ENCODE results near the gene UGT1A8.
"Not testable (repeated sequence)": the region's sequence is repeated elsewhere in the genome, so short reads cannot be mapped to it uniquely, and the experiment has no call there.

The UGT1A8 gene

DNA sequence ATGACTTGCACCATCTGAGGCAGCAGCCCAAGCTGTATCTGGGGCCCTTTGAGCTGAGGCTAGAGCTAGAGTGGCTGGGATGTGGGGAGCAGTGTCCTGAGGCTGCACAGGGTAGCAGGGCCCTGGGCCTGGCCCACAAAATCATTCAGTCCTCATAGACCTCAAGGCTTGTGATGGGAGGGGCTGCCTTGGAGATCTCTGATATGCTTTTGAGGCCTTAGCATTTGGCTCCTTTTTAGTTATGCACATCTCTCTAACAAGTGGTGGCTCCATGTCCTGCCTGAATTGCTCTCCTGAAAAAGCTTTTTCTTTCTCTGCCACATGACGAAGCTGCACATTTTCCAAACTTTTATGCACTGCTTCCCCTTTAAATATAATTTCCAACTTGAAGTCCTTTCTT, 11.8 kb upstream of the UGT1A8 start:
- no peak overlapping the region for H3K4me3 ChIP-seq (replicated peaks in 1 of 2; ENCODE audit: low read depth in 2 of 2, low read length in 2 of 2)
- TF ChIP-seq, protein P1, sequence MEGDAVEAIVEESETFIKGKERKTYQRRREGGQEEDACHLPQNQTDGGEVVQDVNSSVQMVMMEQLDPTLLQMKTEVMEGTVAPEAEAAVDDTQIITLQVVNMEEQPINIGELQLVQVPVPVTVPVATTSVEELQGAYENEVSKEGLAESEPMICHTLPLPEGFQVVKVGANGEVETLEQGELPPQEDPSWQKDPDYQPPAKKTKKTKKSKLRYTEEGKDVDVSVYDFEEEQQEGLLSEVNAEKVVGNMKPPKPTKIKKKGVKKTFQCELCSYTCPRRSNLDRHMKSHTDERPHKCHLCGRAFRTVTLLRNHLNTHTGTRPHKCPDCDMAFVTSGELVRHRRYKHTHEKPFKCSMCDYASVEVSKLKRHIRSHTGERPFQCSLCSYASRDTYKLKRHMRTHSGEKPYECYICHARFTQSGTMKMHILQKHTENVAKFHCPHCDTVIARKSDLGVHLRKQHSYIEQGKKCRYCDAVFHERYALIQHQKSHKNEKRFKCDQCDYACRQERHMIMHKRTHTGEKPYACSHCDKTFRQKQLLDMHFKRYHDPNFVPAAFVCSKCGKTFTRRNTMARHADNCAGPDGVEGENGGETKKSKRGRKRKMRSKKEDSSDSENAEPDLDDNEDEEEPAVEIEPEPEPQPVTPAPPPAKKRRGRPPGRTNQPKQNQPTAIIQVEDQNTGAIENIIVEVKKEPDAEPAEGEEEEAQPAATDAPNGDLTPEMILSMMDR (IDR thresholded peaks at IDR 0.05; ENCODE audit: low read depth, low read length) = no peak
- DNase-seq (ENCODE audit: low read depth in 2 of 2) = no peak

DNA sequence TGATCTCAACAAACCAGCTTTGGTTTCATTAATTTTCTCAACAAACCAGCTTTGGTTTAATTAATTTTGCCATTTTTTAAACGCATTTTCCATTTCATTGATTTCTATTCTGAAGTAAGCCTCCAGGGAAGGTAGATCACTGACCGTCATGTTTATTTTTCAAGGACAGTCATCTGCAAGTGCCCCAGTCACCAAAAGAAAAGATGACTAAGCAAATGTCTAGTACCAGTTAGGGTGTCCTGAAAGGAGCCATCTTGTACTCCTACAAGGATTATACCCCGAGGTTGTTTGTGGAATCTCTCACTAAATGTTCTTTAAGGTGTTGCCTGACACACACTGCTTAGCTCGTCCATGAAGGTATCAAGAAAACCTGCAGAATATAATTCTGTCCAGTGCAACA, 6.1 kb upstream of the UGT1A8 start:
- no peak overlapping the region for H3K4me3 ChIP-seq (replicated peaks in 1 of 2; ENCODE audit: low read depth in 2 of 2, low read length in 2 of 2)
- TF ChIP-seq, protein P1 (IDR thresholded peaks at IDR 0.05; ENCODE audit: low read depth, low read length) = no peak
- no peak for DNase-seq (ENCODE audit: low read depth in 2 of 2)

DNA sequence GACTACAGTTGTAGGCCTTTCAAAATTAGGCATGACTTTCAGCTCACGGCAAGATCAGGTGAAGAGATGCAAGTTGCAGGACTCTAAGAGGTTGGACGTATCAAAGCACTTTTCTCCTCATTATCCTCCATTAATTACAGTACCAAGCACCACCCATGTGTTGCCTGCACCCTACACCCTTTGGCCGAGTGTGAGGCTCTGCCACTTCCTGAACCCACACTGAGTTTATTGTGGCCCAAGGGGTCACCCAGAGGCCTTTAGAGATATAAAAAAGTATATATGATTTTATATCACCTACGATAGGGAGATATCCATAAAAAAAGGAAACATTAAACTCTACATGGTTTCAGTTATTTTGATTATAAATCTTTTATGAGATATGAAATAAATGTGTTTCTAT, 2.8 kb downstream of the UGT1A8 start:
- no peak for DNase-seq (ENCODE audit: low read depth in 2 of 2)
- TF ChIP-seq, protein P1 (IDR thresholded peaks at IDR 0.05; ENCODE audit: low read depth, low read length) = no peak
- H3K4me3 ChIP-seq (replicated peaks in 1 of 2; ENCODE audit: low read depth in 2 of 2, low read length in 2 of 2) = no peak overlapping the region

DNA sequence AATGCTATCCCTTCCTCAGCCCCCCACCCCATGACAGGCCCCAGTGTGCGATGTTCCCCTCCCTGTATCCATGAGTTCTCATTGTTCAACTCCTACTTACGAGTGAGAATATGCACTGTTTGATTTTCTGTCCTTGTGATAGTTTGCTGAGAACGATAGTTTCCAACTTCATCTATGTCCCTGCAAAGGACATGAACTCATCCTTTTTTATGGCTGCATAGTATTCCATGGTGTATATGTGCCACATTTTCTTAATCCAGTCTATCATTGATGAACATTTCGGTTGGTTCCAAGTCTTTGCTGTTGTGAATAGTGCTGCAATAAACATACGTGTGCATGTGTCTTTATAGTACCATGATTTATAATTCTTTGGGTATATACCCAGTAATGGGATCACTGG, 4.4 kb downstream of the UGT1A8 start:
- not testable (repeated sequence) for H3K4me3 ChIP-seq (replicated peaks in 1 of 2; ENCODE audit: low read depth in 2 of 2, low read length in 2 of 2); DNase-seq (ENCODE audit: low read depth in 2 of 2)

DNA sequence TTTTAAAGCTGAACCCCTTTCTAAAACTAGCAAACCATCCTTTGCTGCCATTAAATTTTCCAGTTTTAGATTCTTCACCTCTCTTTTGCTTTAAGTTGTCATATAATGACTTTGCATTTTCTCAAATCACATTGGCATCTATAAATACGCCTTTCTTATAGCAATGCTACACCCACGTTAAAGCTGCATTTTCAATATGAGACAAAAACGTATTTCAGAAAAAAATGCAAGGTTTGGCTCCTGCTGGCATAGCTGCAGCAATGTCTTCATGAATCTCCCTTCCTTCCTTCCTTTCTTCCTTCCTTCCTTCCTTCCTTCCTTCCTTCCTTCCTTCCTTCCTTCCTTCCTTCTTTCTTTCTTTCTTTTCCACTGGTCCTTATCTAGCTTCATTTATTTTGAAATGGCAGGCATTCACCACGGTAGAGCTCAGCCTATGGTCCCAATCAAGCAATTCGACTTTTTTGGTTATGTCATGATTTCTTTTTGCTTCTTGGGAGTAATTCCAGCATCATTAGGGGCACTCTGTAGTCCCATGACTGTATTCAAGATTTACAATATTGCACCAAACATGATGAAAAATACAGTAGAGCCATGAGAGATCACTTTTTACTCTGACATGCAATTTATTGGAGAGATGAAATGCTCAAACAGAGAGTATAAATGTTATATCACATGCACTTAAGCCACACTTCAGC, 10.0 kb downstream of the UGT1A8 start:
- TF ChIP-seq, protein P1 (IDR thresholded peaks at IDR 0.05; ENCODE audit: low read depth, low read length) = no peak
- no peak for DNase-seq (ENCODE audit: low read depth in 2 of 2)
- H3K4me3 ChIP-seq (replicated peaks in 1 of 2; ENCODE audit: low read depth in 2 of 2, low read length in 2 of 2) = no peak overlapping the region

DNA sequence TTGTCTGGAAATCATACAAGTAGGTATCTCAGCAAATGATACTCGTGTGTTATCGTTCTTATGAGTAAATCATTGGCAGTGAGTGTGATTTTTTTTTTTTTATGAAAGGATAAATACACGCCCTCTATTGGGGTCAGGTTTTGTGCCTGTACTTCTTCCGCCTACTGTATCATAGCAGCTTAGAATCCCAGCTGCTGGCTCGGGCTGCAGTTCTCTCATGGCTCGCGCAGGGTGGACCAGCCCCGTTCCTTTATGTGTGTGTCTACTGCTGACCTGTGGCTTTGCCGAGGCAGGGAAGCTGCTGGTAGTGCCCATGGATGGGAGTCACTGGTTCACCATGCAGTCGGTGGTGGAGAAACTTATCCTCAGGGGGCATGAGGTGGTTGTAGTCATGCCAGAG, 18.9 kb downstream of the UGT1A8 start, which contains the start of gene UGT1A10:
Gene UGT1A10, plus strand, starts transcription at position 143 of the 400 bp plus-strand sequence. Its CDS starts 75 bp downstream, at position 218.
- DNase-seq (ENCODE audit: low read depth in 2 of 2) = not testable (repeated sequence)

DNA sequence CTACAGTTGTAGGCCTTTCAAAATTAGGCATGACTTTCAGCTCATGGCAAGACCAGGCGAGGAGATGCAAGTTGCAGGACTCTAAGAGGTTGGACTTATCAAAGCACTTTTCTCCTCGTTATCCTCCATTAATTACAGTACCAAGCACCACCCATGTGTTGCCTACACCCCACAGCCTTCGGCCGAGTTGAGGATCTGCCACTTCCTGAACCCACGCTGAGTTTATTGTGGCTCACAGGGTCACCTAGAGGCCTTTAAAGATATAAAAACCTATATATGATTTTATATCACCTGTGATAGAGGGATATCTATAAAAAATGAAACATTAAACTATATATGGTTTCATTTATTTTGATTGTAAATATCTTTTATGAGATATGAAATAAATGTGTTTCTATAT, 21.4 kb downstream of the UGT1A8 start:
- H3K4me3 ChIP-seq (replicated peaks in 1 of 2; ENCODE audit: low read depth in 2 of 2, low read length in 2 of 2) = no peak overlapping the region
- DNase-seq (ENCODE audit: low read depth in 2 of 2) = no peak
- TF ChIP-seq, protein P1 (IDR thresholded peaks at IDR 0.05; ENCODE audit: low read depth, low read length) = no peak

More for the DNA sequence above, 18.9 kb downstream of the UGT1A8 start, which contains the start of gene UGT1A10:
- H3K4me3 ChIP-seq (replicated peaks in 1 of 2; ENCODE audit: low read depth in 2 of 2, low read length in 2 of 2) = not testable (repeated sequence)

DNA sequence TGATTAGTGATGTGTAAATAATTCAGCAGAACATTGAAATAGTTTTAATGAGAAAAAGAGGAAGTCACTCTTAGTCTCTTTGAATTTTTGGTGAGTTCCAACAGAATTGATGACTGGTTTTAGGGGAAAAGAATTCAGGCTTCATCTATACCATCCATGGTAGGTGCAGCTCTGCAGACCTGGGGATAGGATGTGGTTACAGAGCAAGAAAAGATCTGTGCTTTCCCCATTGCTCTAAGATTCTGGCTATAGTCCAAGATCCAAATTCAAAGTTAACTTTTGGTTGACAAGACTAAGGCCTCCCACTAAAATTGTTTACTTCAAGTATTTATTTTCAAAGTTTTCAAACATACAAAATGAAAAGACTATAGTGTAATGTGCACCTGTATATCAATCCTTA, 22.4 kb downstream of the UGT1A8 start:
- TF ChIP-seq, protein P1 (IDR thresholded peaks at IDR 0.05; ENCODE audit: low read depth, low read length) = no peak
- no peak for DNase-seq (ENCODE audit: low read depth in 2 of 2)
- H3K4me3 ChIP-seq (replicated peaks in 1 of 2; ENCODE audit: low read depth in 2 of 2, low read length in 2 of 2) = no peak overlapping the region

Measured in cardiac fibroblast (primary cell).